ENCODE results near the gene CCDC78. TPM values are rescaled to one million over a fixed set of nuclear protein-coding genes. Genes with fewer than 3 reads are reported as not detected.

CCDC78 gene
- total RNA-seq, 6 experiments from 2014 or later = 2.2 to 4.1 (median 3.4) TPM

DNA sequence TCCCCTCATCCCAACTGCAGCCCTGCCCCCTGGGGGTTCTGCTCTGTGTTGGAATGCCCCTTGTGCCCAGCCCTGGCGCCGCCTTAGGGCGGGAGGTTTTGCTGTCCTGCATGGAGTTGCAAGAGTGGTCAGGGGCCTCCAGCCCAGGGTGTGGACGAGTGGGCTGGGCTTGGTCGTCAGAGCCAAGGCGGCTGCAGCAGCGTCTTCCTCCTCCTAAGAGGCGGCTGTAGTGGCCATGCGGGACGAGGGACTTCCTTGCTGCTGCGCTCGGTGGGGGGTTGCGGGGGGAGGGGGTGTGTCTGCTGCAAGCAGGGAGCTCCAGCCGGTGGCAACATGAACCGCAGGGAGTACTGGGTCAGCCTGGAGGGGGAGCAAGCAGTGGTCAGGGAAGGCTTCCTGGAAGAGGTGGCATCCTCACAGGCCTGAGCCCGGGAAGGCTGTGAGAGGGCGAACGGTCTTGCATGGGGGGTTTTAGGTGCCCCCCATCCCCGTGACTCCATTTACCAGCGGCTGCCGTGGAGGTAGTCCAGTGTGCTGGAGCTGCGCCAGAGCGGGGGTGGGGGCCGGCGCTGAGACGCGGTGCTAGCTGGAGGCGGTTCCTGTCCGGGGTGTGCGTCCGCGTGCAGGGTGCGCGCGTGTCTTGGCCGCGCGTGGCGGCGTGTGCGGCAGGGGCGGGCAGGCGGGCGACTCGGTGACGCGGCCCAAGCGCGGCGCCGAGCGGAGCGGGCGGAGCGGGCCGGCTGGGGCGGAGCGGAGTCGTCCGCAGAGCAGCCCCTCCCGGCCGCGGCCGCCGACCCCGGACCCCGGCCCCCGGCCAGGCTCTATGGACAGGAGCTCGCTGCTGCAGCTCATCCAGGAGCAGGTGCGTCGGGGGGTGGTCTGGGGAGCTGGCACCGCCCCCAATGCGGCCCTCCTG is 51.0 kb downstream of the CCDC78 start, which contains the start of gene RHBDL1:
TSS of gene RHBDL1 (plus strand) at position 704 of the 916 bp plus-strand sequence. CDS start at position 824, 120 bp downstream.
- H3K4me3 Mint-ChIP-seq = no peak within 1 kb of the TSS
- TF ChIP-seq, protein P1, sequence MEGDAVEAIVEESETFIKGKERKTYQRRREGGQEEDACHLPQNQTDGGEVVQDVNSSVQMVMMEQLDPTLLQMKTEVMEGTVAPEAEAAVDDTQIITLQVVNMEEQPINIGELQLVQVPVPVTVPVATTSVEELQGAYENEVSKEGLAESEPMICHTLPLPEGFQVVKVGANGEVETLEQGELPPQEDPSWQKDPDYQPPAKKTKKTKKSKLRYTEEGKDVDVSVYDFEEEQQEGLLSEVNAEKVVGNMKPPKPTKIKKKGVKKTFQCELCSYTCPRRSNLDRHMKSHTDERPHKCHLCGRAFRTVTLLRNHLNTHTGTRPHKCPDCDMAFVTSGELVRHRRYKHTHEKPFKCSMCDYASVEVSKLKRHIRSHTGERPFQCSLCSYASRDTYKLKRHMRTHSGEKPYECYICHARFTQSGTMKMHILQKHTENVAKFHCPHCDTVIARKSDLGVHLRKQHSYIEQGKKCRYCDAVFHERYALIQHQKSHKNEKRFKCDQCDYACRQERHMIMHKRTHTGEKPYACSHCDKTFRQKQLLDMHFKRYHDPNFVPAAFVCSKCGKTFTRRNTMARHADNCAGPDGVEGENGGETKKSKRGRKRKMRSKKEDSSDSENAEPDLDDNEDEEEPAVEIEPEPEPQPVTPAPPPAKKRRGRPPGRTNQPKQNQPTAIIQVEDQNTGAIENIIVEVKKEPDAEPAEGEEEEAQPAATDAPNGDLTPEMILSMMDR (IDR thresholded peaks at IDR 0.05) = no peak
- H3K27me3 Mint-ChIP-seq (ENCODE audit: insufficient read depth) = peaks cover 5% of the 10 kb centered on the region
- no peaks in the 10 kb centered on the region for H3K36me3 Mint-ChIP-seq (ENCODE audit: low read depth)
- no peaks in the 10 kb centered on the region for H3K9me3 Mint-ChIP-seq
- peak; percentile 24 for DNase-seq
- H3K4me1 Mint-ChIP-seq (ENCODE audit: low read depth) = no peaks in the 10 kb centered on the region
- H3K27ac Mint-ChIP-seq = peak within 1 kb of the TSS; percentile 18; the same call in 1 of the 2 replicates

DNA sequence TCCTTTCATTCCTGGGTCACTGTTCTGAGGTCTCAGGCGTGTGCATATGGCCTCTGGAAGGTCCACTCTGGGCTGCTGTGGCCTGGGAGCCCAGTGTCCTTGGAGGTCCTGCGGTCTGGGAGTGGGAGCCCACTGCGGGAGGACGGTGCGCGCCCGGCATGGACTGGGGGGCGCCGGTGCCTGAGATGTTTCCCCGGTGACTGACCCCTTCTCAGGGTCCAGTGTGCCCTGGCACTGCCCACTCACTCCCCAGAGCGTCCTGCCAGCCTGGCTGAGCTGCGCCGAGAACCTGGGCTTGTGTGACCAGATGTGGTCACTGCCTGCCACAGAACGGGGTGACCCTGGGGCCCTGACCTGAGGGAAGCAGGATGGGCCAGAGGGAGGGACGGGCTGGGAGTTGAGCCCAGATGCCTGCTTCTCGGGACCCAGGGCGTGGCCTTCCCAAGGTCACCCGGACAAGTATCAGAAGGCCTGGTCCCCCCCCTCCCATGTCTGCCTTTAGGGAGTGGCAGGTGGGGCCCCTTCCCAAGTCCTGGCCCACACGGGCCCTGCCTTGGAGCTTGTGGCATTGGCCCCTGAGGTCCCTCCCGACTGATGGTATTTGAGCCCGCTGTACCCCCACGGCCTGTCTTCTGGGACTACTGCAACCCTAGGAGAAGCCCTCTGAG is 51.9 kb downstream of the CCDC78 start:
- Mint-ChIP-seq H3K27me3 (ENCODE audit: insufficient read depth) (peaks cover 3% of the 10 kb centered on the region), H3K36me3 (ENCODE audit: low read depth) (no peaks in the 10 kb centered on the region), H3K4me3 (no peak overlapping the region), H3K4me1 (ENCODE audit: low read depth) (no peaks in the 10 kb centered on the region), H3K27ac (no peak overlapping the region), H3K9me3 (no peaks in the 10 kb centered on the region)
- TF ChIP-seq, protein P1 (IDR thresholded peaks at IDR 0.05) = no peak
- no peak for DNase-seq

DNA sequence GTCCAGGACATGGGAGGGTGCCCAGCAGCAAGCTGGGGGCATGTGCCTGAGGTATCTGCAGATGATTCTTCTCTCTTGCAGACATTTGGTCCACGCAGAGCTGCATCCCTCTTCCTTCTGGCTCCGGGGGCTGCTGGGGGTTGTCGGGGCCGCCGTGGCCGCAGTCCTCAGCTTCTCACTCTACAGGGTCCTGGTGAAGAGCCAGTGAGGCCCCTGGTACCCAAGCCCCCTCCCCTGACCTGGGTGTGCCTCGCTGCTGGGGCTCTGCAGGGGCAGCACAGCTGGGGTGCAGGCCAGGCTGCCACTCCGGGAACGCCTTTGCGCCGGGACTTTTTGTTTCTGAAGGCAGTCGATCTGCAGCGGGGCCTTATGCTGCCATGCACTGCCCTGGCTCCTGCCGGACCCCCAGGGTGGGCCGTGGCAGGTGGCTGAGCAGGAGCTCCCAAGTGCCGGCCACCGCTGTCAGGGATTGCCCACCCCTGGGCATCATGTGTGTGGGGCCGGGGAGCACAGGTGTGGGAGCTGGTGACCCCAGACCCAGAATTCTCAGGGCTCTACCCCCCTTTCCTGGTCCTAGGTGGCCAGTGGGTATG is 52.7 kb downstream of the CCDC78 start:
- no peak for DNase-seq
- H3K4me3 Mint-ChIP-seq = no peak overlapping the region
- H3K27me3 Mint-ChIP-seq (ENCODE audit: insufficient read depth) = peaks cover 3% of the 10 kb centered on the region
- H3K9me3 Mint-ChIP-seq = no peaks in the 10 kb centered on the region
- H3K36me3 Mint-ChIP-seq (ENCODE audit: low read depth) = no peaks in the 10 kb centered on the region
- H3K4me1 Mint-ChIP-seq (ENCODE audit: low read depth) = no peaks in the 10 kb centered on the region
- TF ChIP-seq, protein P1 (IDR thresholded peaks at IDR 0.05) = no peak
- H3K27ac Mint-ChIP-seq = no peak overlapping the region

DNA sequence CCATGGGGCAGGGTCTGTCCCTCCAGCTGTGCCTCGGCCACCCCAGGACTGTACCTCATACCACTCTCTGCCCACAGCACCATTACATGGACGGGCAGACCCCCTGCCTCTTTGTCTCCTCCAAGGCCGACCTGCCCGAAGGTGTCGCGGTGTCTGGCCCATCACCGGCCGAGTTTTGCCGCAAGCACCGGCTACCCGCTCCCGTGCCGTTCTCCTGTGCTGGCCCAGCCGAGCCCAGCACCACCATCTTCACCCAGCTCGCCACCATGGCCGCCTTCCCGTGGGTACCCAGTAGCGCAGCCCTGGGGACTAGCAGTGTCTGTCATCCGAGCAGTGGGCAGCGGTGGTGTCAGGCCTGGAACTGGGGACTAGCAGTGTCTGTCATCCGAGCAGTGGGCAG is 53.4 kb downstream of the CCDC78 start:
- Mint-ChIP-seq H3K27me3 (ENCODE audit: insufficient read depth) (peaks cover 3% of the 10 kb centered on the region), H3K36me3 (ENCODE audit: low read depth) (no peaks in the 10 kb centered on the region), H3K27ac (no peak overlapping the region), H3K4me3 (no peak overlapping the region), H3K4me1 (ENCODE audit: low read depth) (no peaks in the 10 kb centered on the region), H3K9me3 (no peaks in the 10 kb centered on the region)
- TF ChIP-seq, protein P1 (IDR thresholded peaks at IDR 0.05) = no peak
- no peak for DNase-seq

Small RNAs within 50 kb of the gene (microRNA-seq; reads per million reads assigned to microRNA genes)
- not detected for gene MIR662

Other genes starting within 250 kb of the CCDC78 start
- 10 to 100 TPM; 35.3 to 41.4 (median 40.2) TPM for gene CAPN15, start 198.7 kb downstream of the CCDC78 start, total RNA-seq (2021; fragmentation: NEBNext Ultra II Directional; extraction: Animal tissue kit (Norgen Biotek cat#: 25700))
- gene PRR35, start 166.0 kb downstream of the CCDC78 start, total RNA-seq (2021; fragmentation: NEBNext Ultra II Directional; extraction: Animal tissue kit (Norgen Biotek cat#: 25700)) = not detected
- under 1 TPM in 5 of 6 experiments, not detected in 1; 0.24 to 0.58 (median 0.28) TPM for gene NHLRC4, start 159.4 kb downstream of the CCDC78 start, total RNA-seq (2021; fragmentation: NEBNext Ultra II Directional; extraction: Animal tissue kit (Norgen Biotek cat#: 25700))
- 10 to 100 TPM; 30.4 to 39.5 (median 35.4) TPM for gene PIGQ, start 156.5 kb downstream of the CCDC78 start, total RNA-seq (2021; fragmentation: NEBNext Ultra II Directional; extraction: Animal tissue kit (Norgen Biotek cat#: 25700))
- 10 to 100 TPM; 11.3 to 14.8 (median 12.2) TPM for gene RAB40C, start 136.4 kb downstream of the CCDC78 start, total RNA-seq (2021; fragmentation: NEBNext Ultra II Directional; extraction: Animal tissue kit (Norgen Biotek cat#: 25700))
- gene WFIKKN1, start 95.5 kb downstream of the CCDC78 start, total RNA-seq (2021; fragmentation: NEBNext Ultra II Directional; extraction: Animal tissue kit (Norgen Biotek cat#: 25700)) = under 1 TPM in 2 of 6 experiments, not detected in 4; 0.02 to 0.14 TPM
- gene METTL26, start 90.1 kb downstream of the CCDC78 start, total RNA-seq (2021; fragmentation: NEBNext Ultra II Directional; extraction: Animal tissue kit (Norgen Biotek cat#: 25700)) = 100 to 1,000 TPM in 5 of 6 experiments, 10 to 100 TPM in 1; 91.6 to 115 (median 105) TPM
- 10 to 100 TPM; 18.8 to 30.8 (median 24.2) TPM for gene MCRIP2, start 84.6 kb downstream of the CCDC78 start, total RNA-seq (2021; fragmentation: NEBNext Ultra II Directional; extraction: Animal tissue kit (Norgen Biotek cat#: 25700))
- 10 to 100 TPM; 11.6 to 19.0 (median 17.7) TPM for gene WDR90, start 77.1 kb downstream of the CCDC78 start, total RNA-seq (2021; fragmentation: NEBNext Ultra II Directional; extraction: Animal tissue kit (Norgen Biotek cat#: 25700))
- gene RHOT2, start 58.3 kb downstream of the CCDC78 start, total RNA-seq (2021; fragmentation: NEBNext Ultra II Directional; extraction: Animal tissue kit (Norgen Biotek cat#: 25700)) = 10 to 100 TPM; 73.9 to 93.4 (median 84.8) TPM
- 1 to 10 TPM; 1.4 to 2.3 (median 1.7) TPM for gene RHBDL1, start 50.8 kb downstream of the CCDC78 start, total RNA-seq (2021; fragmentation: NEBNext Ultra II Directional; extraction: Animal tissue kit (Norgen Biotek cat#: 25700))
- 100 to 1,000 TPM; 128 to 161 (median 141) TPM for gene STUB1, start 46.0 kb downstream of the CCDC78 start, total RNA-seq (2021; fragmentation: NEBNext Ultra II Directional; extraction: Animal tissue kit (Norgen Biotek cat#: 25700))
- 10 to 100 TPM in 2 of 6 experiments, 1 to 10 TPM in 4; 7.6 to 10.6 (median 9.3) TPM for gene JMJD8, start 42.1 kb downstream of the CCDC78 start, total RNA-seq (2021; fragmentation: NEBNext Ultra II Directional; extraction: Animal tissue kit (Norgen Biotek cat#: 25700))
- 1 to 10 TPM; 8.1 to 9.9 (median 8.7) TPM for gene WDR24, start 36.0 kb downstream of the CCDC78 start, total RNA-seq (2021; fragmentation: NEBNext Ultra II Directional; extraction: Animal tissue kit (Norgen Biotek cat#: 25700))
- gene FBXL16, start 20.6 kb downstream of the CCDC78 start, total RNA-seq (2021; fragmentation: NEBNext Ultra II Directional; extraction: Animal tissue kit (Norgen Biotek cat#: 25700)) = under 1 TPM in 1 of 6 experiments, not detected in 5; 0.05 TPM
- 100 to 1,000 TPM in 1 of 6 experiments, 10 to 100 TPM in 5; 61.5 to 103 (median 70.4) TPM for gene METRN, start 11.3 kb downstream of the CCDC78 start, total RNA-seq (2021; fragmentation: NEBNext Ultra II Directional; extraction: Animal tissue kit (Norgen Biotek cat#: 25700))
- 10 to 100 TPM; 50.1 to 57.7 (median 54.7) TPM for gene ANTKMT, start 5.3 kb downstream of the CCDC78 start, total RNA-seq (2021; fragmentation: NEBNext Ultra II Directional; extraction: Animal tissue kit (Norgen Biotek cat#: 25700))
- gene HAGHL, start 663 bp upstream of the CCDC78 start, total RNA-seq (2021; fragmentation: NEBNext Ultra II Directional; extraction: Animal tissue kit (Norgen Biotek cat#: 25700)) = 10 to 100 TPM; 11.4 to 16.6 (median 14.1) TPM
- 10 to 100 TPM; 16.9 to 20.5 (median 18.0) TPM for gene CIAO3, start 14.6 kb upstream of the CCDC78 start, total RNA-seq (2021; fragmentation: NEBNext Ultra II Directional; extraction: Animal tissue kit (Norgen Biotek cat#: 25700))
- under 1 TPM; 0.17 to 0.61 (median 0.36) TPM for gene MSLN, start 34.3 kb upstream of the CCDC78 start, total RNA-seq (2021; fragmentation: NEBNext Ultra II Directional; extraction: Animal tissue kit (Norgen Biotek cat#: 25700))
- 10 to 100 TPM; 23.8 to 32.8 (median 25.8) TPM for gene RPUSD1, start 61.9 kb upstream of the CCDC78 start, total RNA-seq (2021; fragmentation: NEBNext Ultra II Directional; extraction: Animal tissue kit (Norgen Biotek cat#: 25700))
- gene CHTF18, start 62.2 kb upstream of the CCDC78 start, total RNA-seq (2021; fragmentation: NEBNext Ultra II Directional; extraction: Animal tissue kit (Norgen Biotek cat#: 25700)) = 10 to 100 TPM; 15.2 to 31.7 (median 26.0) TPM
- not detected for gene GNG13, start 74.3 kb upstream of the CCDC78 start, total RNA-seq (2021; fragmentation: NEBNext Ultra II Directional; extraction: Animal tissue kit (Norgen Biotek cat#: 25700))
- gene LMF1, start 244.5 kb upstream of the CCDC78 start, total RNA-seq (2021; fragmentation: NEBNext Ultra II Directional; extraction: Animal tissue kit (Norgen Biotek cat#: 25700)) = 10 to 100 TPM; 10.9 to 19.3 (median 14.2) TPM

All from HFFc6 (cell line).